Measurements from ENCODE around the gene CASK. TPM values are rescaled to one million over a fixed set of nuclear protein-coding genes. Genes with fewer than 3 reads are reported as not detected.

The CASK gene
- total and polyA plus RNA-seq, 2 of the 13 experiments (the other 11 are each of a cell fraction or from before 2014, with no cell fraction given) = 14.5 to 16.0 TPM

- POLR2A ChIA-PET = no interaction called here
- Histone ChIP-seq H3K9me3 (ENCODE audit: low read length) (no peaks in the 10 kb centered on the region), H3K4me3 (replicated peaks in 1 of 3; ENCODE audit: insufficient read depth in 1 of 3, low read depth in 2 of 3, low read length in 3 of 3) (no peak overlapping the region), H3K9ac (ENCODE audit: insufficient read depth, low read depth, low read length) (no peak overlapping the region), H3K4me1 (ENCODE audit: insufficient read depth, low read length) (no peaks in the 10 kb centered on the region), H2AFZ (ENCODE audit: low read length) (no peak overlapping the region), H3K27ac (ENCODE audit: extremely low read length, insufficient read depth, low read length) (no peak overlapping the region), H3K36me3 (replicated peaks in 1 of 2; ENCODE audit: control insufficient read depth in 1 of 2, insufficient read depth in 2 of 2, low read length in 2 of 2) (no peaks in the 10 kb centered on the region), H3K4me2 (ENCODE audit: low read depth, low read length) (no peak overlapping the region), H3K79me2 (ENCODE audit: insufficient read depth, low read length) (no peaks in the 10 kb centered on the region), H3K27me3 (ENCODE audit: control insufficient read depth in 1 of 2, insufficient read depth in 2 of 2, low read length in 2 of 2) (no peaks in the 10 kb centered on the region), H4K20me1 (ENCODE audit: insufficient read depth, low read length) (no peaks in the 10 kb centered on the region)
- 98% methylated on average over 5 of the region's 5 CpGs for whole genome bisulfite sequencing (ENCODE audit: low lambda C conversion rate)
- ATAC-seq (no peak), DNase-seq (ENCODE audit: low spot score) (no peak), FAIRE-seq (no peak)
- CTCF ChIA-PET (ENCODE audit: low intra/inter-chr PET ratio, low total read pairs) = no interaction called here
- intact Hi-C loops (cut with micrococcal nuclease; ENCODE audit: unreplicated experiment) = no loop called here
- in situ Hi-C loops (cut with HindIII; ENCODE audit: extremely low pct_ligation_motif_present, low pct_unique_long_range_greater_than_20kb) = no loop called here
- BruUV-seq (replicated peaks) = no TSS peak
- TF ChIP-seq ZSCAN20 (CRISPR knock-in tag; IDR thresholded peaks at IDR 0.05; ENCODE audit: borderline replicate concordance) = no peak
- TF ChIP-seq SMARCC2 (IDR thresholded peaks at IDR 0.05) = no peak
- TF ChIP-seq RAD21 (CRISPR knock-in tag; IDR thresholded peaks at IDR 0.05) = no peak
Measured at GRCh38 chrX:41519468-41519867, 403.9 kb downstream of the CASK start.

DNA sequence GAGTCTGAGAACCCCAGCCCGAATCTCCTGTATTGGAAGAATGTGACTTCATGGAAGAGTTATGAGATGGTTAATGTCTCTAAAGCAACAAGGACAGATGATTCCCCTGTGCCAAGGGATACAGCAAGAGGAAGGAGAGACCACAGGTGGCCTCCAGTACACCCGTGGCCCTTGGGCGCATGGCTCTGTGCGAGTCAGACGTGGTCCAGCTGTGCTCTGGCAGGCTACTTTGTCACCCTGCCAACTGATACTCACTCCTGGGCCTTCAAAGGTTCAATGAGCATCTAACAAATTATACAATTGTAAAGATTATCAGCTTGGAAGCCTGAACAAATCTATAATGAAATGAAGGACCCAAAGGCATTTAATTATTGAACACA is 404.5 kb downstream of the CASK start:
- no peak for ATAC-seq
- Histone ChIP-seq H3K9ac (ENCODE audit: insufficient read depth, low read depth, low read length) (no peak overlapping the region), H3K27me3 (ENCODE audit: control insufficient read depth in 1 of 2, insufficient read depth in 2 of 2, low read length in 2 of 2) (no peaks in the 10 kb centered on the region), H3K36me3 (replicated peaks in 1 of 2; ENCODE audit: control insufficient read depth in 1 of 2, insufficient read depth in 2 of 2, low read length in 2 of 2) (no peaks in the 10 kb centered on the region), H2AFZ (ENCODE audit: low read length) (no peak overlapping the region), H3K4me3 (replicated peaks in 1 of 3; ENCODE audit: insufficient read depth in 1 of 3, low read depth in 2 of 3, low read length in 3 of 3) (no peak overlapping the region), H3K9me3 (ENCODE audit: low read length) (no peaks in the 10 kb centered on the region), H3K4me2 (ENCODE audit: low read depth, low read length) (no peak overlapping the region), H4K20me1 (ENCODE audit: insufficient read depth, low read length) (no peaks in the 10 kb centered on the region), H3K27ac (ENCODE audit: extremely low read length, insufficient read depth, low read length) (no peak overlapping the region), H3K79me2 (ENCODE audit: insufficient read depth, low read length) (no peaks in the 10 kb centered on the region), H3K4me1 (ENCODE audit: insufficient read depth, low read length) (no peaks in the 10 kb centered on the region)
- BruUV-seq (replicated peaks) = no TSS peak
- in situ Hi-C loops (cut with HindIII; ENCODE audit: extremely low pct_ligation_motif_present, low pct_unique_long_range_greater_than_20kb) = no loop called here
- POLR2A ChIA-PET = no interaction called here
- CTCF ChIA-PET (ENCODE audit: low intra/inter-chr PET ratio, low total read pairs) = no interaction called here
- intact Hi-C loops (cut with micrococcal nuclease; ENCODE audit: unreplicated experiment) = no loop called here
- no peak for FAIRE-seq
- no peak for DNase-seq (ENCODE audit: low spot score)
- 89% methylated on average over 1 of the region's 5 CpGs for WGBS (ENCODE audit: low lambda C conversion rate)
- TF ChIP-seq, protein P1, sequence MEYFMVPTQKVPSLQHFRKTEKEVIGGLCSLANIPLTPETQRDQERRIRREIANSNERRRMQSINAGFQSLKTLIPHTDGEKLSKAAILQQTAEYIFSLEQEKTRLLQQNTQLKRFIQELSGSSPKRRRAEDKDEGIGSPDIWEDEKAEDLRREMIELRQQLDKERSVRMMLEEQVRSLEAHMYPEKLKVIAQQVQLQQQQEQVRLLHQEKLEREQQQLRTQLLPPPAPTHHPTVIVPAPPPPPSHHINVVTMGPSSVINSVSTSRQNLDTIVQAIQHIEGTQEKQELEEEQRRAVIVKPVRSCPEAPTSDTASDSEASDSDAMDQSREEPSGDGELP (IDR thresholded peaks at IDR 0.05; ENCODE audit: borderline replicate concordance, low read depth) = no peak
- TF ChIP-seq NRL (CRISPR knock-in tag; IDR thresholded peaks at IDR 0.05; ENCODE audit: borderline replicate concordance) (no peak), ZNF569 (CRISPR knock-in tag; IDR thresholded peaks at IDR 0.05; ENCODE audit: borderline replicate concordance) (no peak), PRPF4 (IDR thresholded peaks at IDR 0.05; ENCODE audit: low read depth, low read length, poor library complexity, severe bottlenecking) (no peak), BCLAF1 (IDR thresholded peaks at IDR 0.05) (no peak), ZNF572 (CRISPR knock-in tag; IDR thresholded peaks at IDR 0.05) (no peak), ZNF510 (CRISPR knock-in tag; IDR thresholded peaks at IDR 0.05; ENCODE audit: low read depth) (no peak), KDM3A (CRISPR knock-in tag; IDR thresholded peaks at IDR 0.05; ENCODE audit: low read depth) (no peak), MTF1 (CRISPR knock-in tag; IDR thresholded peaks at IDR 0.05) (no peak), PHB2 (IDR thresholded peaks at IDR 0.05; ENCODE audit: partially characterized antibody) (no peak), DNMT3B (CRISPR knock-in tag; conservative IDR thresholded peaks at IDR 0.05) (no peak), JDP2 (CRISPR knock-in tag; IDR thresholded peaks at IDR 0.05; ENCODE audit: borderline replicate concordance) (no peak), FOSL1 (CRISPR knock-in tag; IDR thresholded peaks at IDR 0.05; ENCODE audit: borderline replicate concordance) (no peak), SCMH1 (CRISPR knock-in tag; IDR thresholded peaks at IDR 0.05; ENCODE audit: borderline replicate concordance) (no peak)
- TF ChIP-seq, protein P2, sequence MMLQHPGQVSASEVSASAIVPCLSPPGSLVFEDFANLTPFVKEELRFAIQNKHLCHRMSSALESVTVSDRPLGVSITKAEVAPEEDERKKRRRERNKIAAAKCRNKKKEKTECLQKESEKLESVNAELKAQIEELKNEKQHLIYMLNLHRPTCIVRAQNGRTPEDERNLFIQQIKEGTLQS (CRISPR knock-in tag; IDR thresholded peaks at IDR 0.05) = no peak

Data from HepG2 (cell line).